ENCODE measurements around the gene SLC5A10.

DNA sequence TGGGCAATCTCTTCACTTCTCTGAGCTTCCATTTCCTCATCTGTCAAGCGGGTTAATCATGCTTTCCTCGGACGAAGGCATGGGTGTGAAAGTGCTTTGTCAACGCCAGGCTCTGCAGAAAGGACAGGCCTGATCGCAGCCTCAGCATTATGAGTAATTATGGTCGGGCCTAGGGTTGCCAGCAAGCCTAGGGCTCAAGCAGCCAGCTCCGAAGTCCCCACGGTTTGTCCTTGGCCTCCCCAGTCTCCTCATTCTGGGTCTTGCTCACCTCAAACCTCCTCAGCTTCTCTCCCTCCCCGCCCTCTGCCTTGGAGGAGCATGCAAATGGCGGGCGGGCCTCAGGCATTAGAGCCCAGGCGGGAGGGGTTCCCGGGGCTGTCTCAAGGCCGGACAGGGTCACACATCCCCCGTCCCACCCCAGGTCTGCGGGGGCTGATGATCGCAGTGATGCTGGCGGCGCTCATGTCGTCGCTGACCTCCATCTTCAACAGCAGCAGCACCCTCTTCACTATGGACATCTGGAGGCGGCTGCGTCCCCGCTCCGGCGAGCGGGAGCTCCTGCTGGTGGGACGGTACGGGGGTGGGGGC is 62.8 kb downstream of the SLC5A10 start:
- TF ChIP-seq, protein P1, sequence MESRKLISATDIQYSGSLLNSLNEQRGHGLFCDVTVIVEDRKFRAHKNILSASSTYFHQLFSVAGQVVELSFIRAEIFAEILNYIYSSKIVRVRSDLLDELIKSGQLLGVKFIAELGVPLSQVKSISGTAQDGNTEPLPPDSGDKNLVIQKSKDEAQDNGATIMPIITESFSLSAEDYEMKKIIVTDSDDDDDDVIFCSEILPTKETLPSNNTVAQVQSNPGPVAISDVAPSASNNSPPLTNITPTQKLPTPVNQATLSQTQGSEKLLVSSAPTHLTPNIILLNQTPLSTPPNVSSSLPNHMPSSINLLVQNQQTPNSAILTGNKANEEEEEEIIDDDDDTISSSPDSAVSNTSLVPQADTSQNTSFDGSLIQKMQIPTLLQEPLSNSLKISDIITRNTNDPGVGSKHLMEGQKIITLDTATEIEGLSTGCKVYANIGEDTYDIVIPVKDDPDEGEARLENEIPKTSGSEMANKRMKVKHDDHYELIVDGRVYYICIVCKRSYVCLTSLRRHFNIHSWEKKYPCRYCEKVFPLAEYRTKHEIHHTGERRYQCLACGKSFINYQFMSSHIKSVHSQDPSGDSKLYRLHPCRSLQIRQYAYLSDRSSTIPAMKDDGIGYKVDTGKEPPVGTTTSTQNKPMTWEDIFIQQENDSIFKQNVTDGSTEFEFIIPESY (IDR thresholded peaks at IDR 0.05), result no peak
- TF ChIP-seq CTCF (IDR thresholded peaks at IDR 0.05; ENCODE audit: low read depth, low read length, missing input control), result no peak
- TF ChIP-seq FOXA2 (IDR thresholded peaks at IDR 0.05), result no peak
- TF ChIP-seq, protein P2, sequence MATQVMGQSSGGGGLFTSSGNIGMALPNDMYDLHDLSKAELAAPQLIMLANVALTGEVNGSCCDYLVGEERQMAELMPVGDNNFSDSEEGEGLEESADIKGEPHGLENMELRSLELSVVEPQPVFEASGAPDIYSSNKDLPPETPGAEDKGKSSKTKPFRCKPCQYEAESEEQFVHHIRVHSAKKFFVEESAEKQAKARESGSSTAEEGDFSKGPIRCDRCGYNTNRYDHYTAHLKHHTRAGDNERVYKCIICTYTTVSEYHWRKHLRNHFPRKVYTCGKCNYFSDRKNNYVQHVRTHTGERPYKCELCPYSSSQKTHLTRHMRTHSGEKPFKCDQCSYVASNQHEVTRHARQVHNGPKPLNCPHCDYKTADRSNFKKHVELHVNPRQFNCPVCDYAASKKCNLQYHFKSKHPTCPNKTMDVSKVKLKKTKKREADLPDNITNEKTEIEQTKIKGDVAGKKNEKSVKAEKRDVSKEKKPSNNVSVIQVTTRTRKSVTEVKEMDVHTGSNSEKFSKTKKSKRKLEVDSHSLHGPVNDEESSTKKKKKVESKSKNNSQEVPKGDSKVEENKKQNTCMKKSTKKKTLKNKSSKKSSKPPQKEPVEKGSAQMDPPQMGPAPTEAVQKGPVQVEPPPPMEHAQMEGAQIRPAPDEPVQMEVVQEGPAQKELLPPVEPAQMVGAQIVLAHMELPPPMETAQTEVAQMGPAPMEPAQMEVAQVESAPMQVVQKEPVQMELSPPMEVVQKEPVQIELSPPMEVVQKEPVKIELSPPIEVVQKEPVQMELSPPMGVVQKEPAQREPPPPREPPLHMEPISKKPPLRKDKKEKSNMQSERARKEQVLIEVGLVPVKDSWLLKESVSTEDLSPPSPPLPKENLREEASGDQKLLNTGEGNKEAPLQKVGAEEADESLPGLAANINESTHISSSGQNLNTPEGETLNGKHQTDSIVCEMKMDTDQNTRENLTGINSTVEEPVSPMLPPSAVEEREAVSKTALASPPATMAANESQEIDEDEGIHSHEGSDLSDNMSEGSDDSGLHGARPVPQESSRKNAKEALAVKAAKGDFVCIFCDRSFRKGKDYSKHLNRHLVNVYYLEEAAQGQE (IDR thresholded peaks at IDR 0.05), result no peak
- no peak for TF ChIP-seq EGR1 (IDR thresholded peaks at IDR 0.05; ENCODE audit: low read depth in 2 of 2)
- TF ChIP-seq TAF1 (conservative IDR thresholded peaks at IDR 0.05), result no peak
- TF ChIP-seq JUND (IDR thresholded peaks at IDR 0.05), result no peak
- no peak for TF ChIP-seq RXRA (IDR thresholded peaks at IDR 0.05)
- TF ChIP-seq RAD21 (IDR thresholded peaks at IDR 0.05), result no peak
- no peak for TF ChIP-seq HNF4A (conservative IDR thresholded peaks at IDR 0.05)
- TF ChIP-seq GABPA (IDR thresholded peaks at IDR 0.05 in 1 of 2, conservative IDR thresholded peaks at IDR 0.05 in 1 of 2), result no peak
- TF ChIP-seq, protein P3, sequence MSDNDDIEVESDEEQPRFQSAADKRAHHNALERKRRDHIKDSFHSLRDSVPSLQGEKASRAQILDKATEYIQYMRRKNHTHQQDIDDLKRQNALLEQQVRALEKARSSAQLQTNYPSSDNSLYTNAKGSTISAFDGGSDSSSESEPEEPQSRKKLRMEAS (IDR thresholded peaks at IDR 0.05), result no peak
- TF ChIP-seq, protein P4, sequence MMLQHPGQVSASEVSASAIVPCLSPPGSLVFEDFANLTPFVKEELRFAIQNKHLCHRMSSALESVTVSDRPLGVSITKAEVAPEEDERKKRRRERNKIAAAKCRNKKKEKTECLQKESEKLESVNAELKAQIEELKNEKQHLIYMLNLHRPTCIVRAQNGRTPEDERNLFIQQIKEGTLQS (IDR thresholded peaks at IDR 0.05), result no peak

Measured in liver (tissue), 3 donors.